ENCODE results near the gene HAL. TPM values are rescaled to one million over a fixed set of nuclear protein-coding genes. Genes with fewer than 3 reads are reported as not detected.

The HAL gene
- total and polyA plus RNA-seq, 2 of the 8 experiments (the other 6 are each of a cell fraction or from before 2014, with no cell fraction given): 0.12 to 0.17 TPM

DNA sequence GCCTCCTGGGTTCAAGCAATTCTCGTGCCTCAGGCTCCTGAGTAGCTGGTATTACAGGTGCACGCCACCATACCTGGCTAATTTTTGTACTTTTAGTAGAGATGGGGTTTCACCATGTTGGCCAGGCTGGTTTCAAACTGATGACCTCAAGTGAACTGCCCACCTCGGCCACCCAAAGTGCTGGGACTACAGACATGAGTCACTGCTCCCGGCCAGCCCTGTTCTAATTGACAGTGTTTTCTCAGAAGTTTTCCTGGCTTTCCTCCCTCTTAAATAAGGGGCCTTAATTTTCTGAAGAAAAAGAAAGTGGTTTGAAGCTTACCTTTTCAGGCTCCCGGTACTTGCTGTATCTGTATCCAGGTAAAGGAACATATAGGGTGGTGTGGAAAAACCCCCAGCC is 1.7 kb downstream of the HAL start:
- H3K56ac ChIP-seq (replicated peaks; ENCODE audit: insufficient read length, low read depth, low read length): no peak overlapping the region
- no peak overlapping the region for H3K4me3 ChIP-seq (ENCODE audit: extremely low read depth in 1 of 4, insufficient read depth in 2 of 4, low read depth in 3 of 4, low read length in 4 of 4)
- H3K4me1 ChIP-seq (replicated peaks in 1 of 4; ENCODE audit: control insufficient read depth in 3 of 4, insufficient read depth in 4 of 4, low read length in 3 of 4): peaks cover 0 to 3% (median 0%) of the 10 kb centered on the region in 4 experiments; a peak in 1 of 7 replicates
- no peak overlapping the region for H2BK20ac ChIP-seq (ENCODE audit: low read length)
- no peaks in the 10 kb centered on the region; a peak in 1 of 4 replicates for H3K9me3 ChIP-seq (ENCODE audit: insufficient read depth in 2 of 2, low read depth in 1 of 2, low read length in 1 of 2)
- no peak overlapping the region for H2BK12ac ChIP-seq (ENCODE audit: low read depth, low read length)
- no peaks in the 10 kb centered on the region for H4K20me1 ChIP-seq (replicated peaks in 1 of 2; ENCODE audit: control insufficient read depth in 1 of 2, insufficient read depth in 2 of 2, low read length in 2 of 2)
- H3K23me2 ChIP-seq (ENCODE audit: low read depth, low read length): no peaks in the 10 kb centered on the region
- no peak overlapping the region for H2BK15ac ChIP-seq (ENCODE audit: low read length)
- no peaks in the 10 kb centered on the region for H3K36me3 ChIP-seq (ENCODE audit: control insufficient read depth in 2 of 4, insufficient read depth in 4 of 4, low read length in 3 of 4)
- DNase-seq (ENCODE audit: low read depth in 1 of 2, low spot score in 2 of 2): no peak
- H3K9ac ChIP-seq (replicated peaks in 1 of 4; ENCODE audit: extremely low read depth in 1 of 4, low read depth in 3 of 4, low read length in 3 of 4): no peak overlapping the region
- no peak overlapping the region for H2BK120ac ChIP-seq (replicated peaks; ENCODE audit: low read depth, low read length)
- no peak overlapping the region for H3K14ac ChIP-seq (ENCODE audit: insufficient read length)
- H3K79me1 ChIP-seq (ENCODE audit: low read depth, low read length): no peaks in the 10 kb centered on the region
- H2BK5ac ChIP-seq (ENCODE audit: low read depth, low read length): no peak overlapping the region
- WGBS, 2 experiments (ENCODE audit: extremely low coverage in 1 of 2, insufficient coverage in 1 of 2, insufficient read length in 1 of 2, insufficient replicate concordance in 2 of 2, low coverage in 1 of 2, low lambda C conversion rate in 2 of 2, missing lambda C conversion rate in 1 of 2): 93% methylated on average over 5 of the region's 5 CpGs; no CpG with 5 or more reads in 1 of the 2 experiments
- no peak overlapping the region for H3K18ac ChIP-seq (ENCODE audit: extremely low read depth, low read length)
- ChIA-PET POLR2A (ENCODE audit: partially characterized antibody) (no interaction called here), CTCF (ENCODE audit: partially characterized antibody) (interaction anchor here (1.8 to 8.7 kb wide), 4 partner anchors 16 to 76 kb away, joined by 4 to 149 read pairs (median 107); no protein-coding TSS in a partner anchor)
- no peak overlapping the region for H3K27ac ChIP-seq (ENCODE audit: low read depth, low read length)
- H4K8ac ChIP-seq (ENCODE audit: extremely low read depth, insufficient read depth, low read length): no peak overlapping the region
- no peak overlapping the region for H4K91ac ChIP-seq (replicated peaks; ENCODE audit: insufficient read length, low read length)
- H4K5ac ChIP-seq (ENCODE audit: insufficient read length, low read depth, low read length): no peak overlapping the region
- H3K27me3 ChIP-seq (replicated peaks in 1 of 4; ENCODE audit: control insufficient read depth in 3 of 4, extremely low read depth in 1 of 4, insufficient read depth in 3 of 4, low read length in 3 of 4): no peaks in the 10 kb centered on the region
- H3K4ac ChIP-seq (replicated peaks; ENCODE audit: insufficient read length, low read depth, low read length): no peak overlapping the region
- H3K79me2 ChIP-seq (ENCODE audit: control insufficient read depth in 1 of 2, insufficient read depth in 2 of 2, low read length in 2 of 2): no peaks in the 10 kb centered on the region
- H2AFZ ChIP-seq (ENCODE audit: low read length): no peak overlapping the region
- no peak overlapping the region for H3K4me2 ChIP-seq (ENCODE audit: insufficient read depth in 1 of 2, low read depth in 2 of 2, low read length in 2 of 2)
- H3K23ac ChIP-seq (ENCODE audit: insufficient read length): no peak overlapping the region
- no peak overlapping the region for H2AK5ac ChIP-seq (ENCODE audit: low read depth, low read length)
- FAIRE-seq: no peak
- no peak for TF ChIP-seq TEAD4 (IDR thresholded peaks at IDR 0.05; ENCODE audit: low read depth, low read length)
- TF ChIP-seq RNF2 (IDR thresholded peaks at IDR 0.05; ENCODE audit: borderline replicate concordance, low read depth, low read length, missing control alignments, poor library complexity, severe bottlenecking): no peak
- no peak for TF ChIP-seq BCL11A (IDR thresholded peaks at IDR 0.05; ENCODE audit: low read depth in 2 of 2, low read length in 2 of 2)
- TF ChIP-seq EGR1 (IDR thresholded peaks at IDR 0.05; ENCODE audit: borderline replicate concordance, low read depth, low read length): no peak
- no peak for TF ChIP-seq CBX8 (IDR thresholded peaks at IDR 0.05; ENCODE audit: borderline replicate concordance, low read depth, low read length)
- no peak for TF ChIP-seq RFX5 (IDR thresholded peaks at IDR 0.05; ENCODE audit: borderline replicate concordance, low read depth, low read length)
- TF ChIP-seq ASH2L (IDR thresholded peaks at IDR 0.05; ENCODE audit: low read length): no peak
- TF ChIP-seq HDAC2 (IDR thresholded peaks at IDR 0.05; ENCODE audit: borderline replicate concordance in 1 of 2, low read depth in 2 of 2, low read length in 2 of 2): no peak
- no peak for TF ChIP-seq POLR2A (IDR thresholded peaks at IDR 0.05; ENCODE audit: control extremely low read depth in 1 of 2, low read depth in 2 of 2, low read length in 2 of 2)
- no peak for TF ChIP-seq USF2 (IDR thresholded peaks at IDR 0.05; ENCODE audit: low read length)
- no peak for TF ChIP-seq NRF1 (IDR thresholded peaks at IDR 0.05; ENCODE audit: low read depth, low read length)
- TF ChIP-seq SAP30 (IDR thresholded peaks at IDR 0.05; ENCODE audit: insufficient read depth, insufficient replicate concordance, low read length): no peak
- no peak for TF ChIP-seq PHF8 (conservative IDR thresholded peaks at IDR 0.05; ENCODE audit: low read depth, low read length)
